Fibroblast of lung (primary cell): ENCODE results near the gene SLC39A10. TPM values are rescaled to one million over a fixed set of nuclear protein-coding genes. Genes with fewer than 3 reads are reported as not detected.

Experiments
- DNase-seq, 2 donors: peaks; one replicate each; pipeline versions ENCODE4 v3.0.0 to v3.0.0-alpha.2; 2010; ENCODE audit warnings: low read depth in 2 of 2
- H2AFZ ChIP-seq: 2 replicates; pipeline ENCODE4 v1.5.1; 2012; ENCODE audit warnings: low read length, control low read depth, inconsistent platforms
- H3K27ac ChIP-seq: 2 replicates; pipeline ENCODE4 v1.5.1; 2011; ENCODE audit warnings: low read length, control low read depth; ENCODE audit not compliant: insufficient read depth
- H3K27me3 ChIP-seq: 2 replicates; pipeline ENCODE4 v1.5.1; 2011; ENCODE audit warnings: mild to moderate bottlenecking, low read length; ENCODE audit not compliant: control insufficient read depth, insufficient read depth
- H3K36me3 ChIP-seq: 2 replicates; pipeline ENCODE4 v1.5.1; 2011; ENCODE audit warnings: low read length; ENCODE audit not compliant: control insufficient read depth, insufficient read depth
- H3K4me1 ChIP-seq: 2 replicates; pipeline ENCODE4 v1.5.1; 2011; ENCODE audit warnings: low read length; ENCODE audit not compliant: control insufficient read depth, insufficient read depth; ENCODE audit errors: extremely low read depth
- H3K4me2 ChIP-seq: 2 replicates; pipeline ENCODE4 v1.5.1; 2011; ENCODE audit warnings: low read length, control low read depth; ENCODE audit not compliant: insufficient read depth; ENCODE audit errors: extremely low read depth
- H3K4me3 ChIP-seq, 4 experiments: fragments of 200-600 bp in 1 of 4; sonication (generic) in 1 of 4; replicated peaks in 1 of 4; 2 replicates each; pipeline ENCODE4 v1.5.1; 2011 to 2016; ENCODE audit warnings: low read length in 4 of 4, low read depth in 3 of 4, mild to moderate bottlenecking in 3 of 4, control low read depth in 2 of 4, inconsistent platforms in 1 of 4, mixed read lengths in 1 of 4; ENCODE audit not compliant: insufficient read depth in 1 of 4; ENCODE audit errors: control extremely low read depth in 1 of 4
- H3K79me2 ChIP-seq: 2 replicates; pipeline ENCODE4 v1.5.1; 2012; ENCODE audit warnings: mild to moderate bottlenecking, low read length, inconsistent platforms; ENCODE audit not compliant: control insufficient read depth, insufficient read depth
- H3K9ac ChIP-seq: 2 replicates; pipeline ENCODE4 v1.5.1; 2011; ENCODE audit warnings: mild to moderate bottlenecking, low read length, control low read depth; ENCODE audit not compliant: insufficient read depth
- H3K9me3 ChIP-seq: 2 replicates; pipeline ENCODE4 v1.5.1; 2012; ENCODE audit warnings: low read depth, low read length; ENCODE audit not compliant: control insufficient read depth, insufficient read depth
- H4K20me1 ChIP-seq: 2 replicates; pipeline ENCODE4 v1.5.1; 2011; ENCODE audit warnings: low read length; ENCODE audit not compliant: control insufficient read depth, insufficient read depth; ENCODE audit errors: extremely low read depth
- CTCF ChIP-seq, 2 donors: IDR thresholded peaks in 1 of 2; conservative IDR thresholded peaks in 1 of 2; 1 replicate in 1 of 2; 2 replicates in 1 of 2; pipeline ENCODE4 v1.5.1; 2011 to 2012; ENCODE audit warnings: low read length in 2 of 2, control low read depth in 1 of 2, inconsistent platforms in 1 of 2, low read depth in 1 of 2, mild to moderate bottlenecking in 1 of 2
- EZH2 ChIP-seq: IDR thresholded peaks from 2 replicates; pipeline ENCODE4 v1.5.1; 2012; ENCODE audit warnings: low read length, control low read depth, mild to moderate bottlenecking; ENCODE audit errors: missing control alignments
- polyA plus RNA-seq, 2 donors: library from polyadenylated mRNA; depleted of rRNA in 1 of 2; stranded (reverse) in 1 of 2; unstranded in 1 of 2; fragments of >200 nt; gene quantifications; 2 replicates each; pipeline ENCODE4 v1.2.1, GENCODE V29; 2011 to 2012; ENCODE audit warnings: missing spikeins in 1 of 2
- total RNA-seq: library from RNA; depleted of rRNA; stranded (reverse); fragments of >200 nt; gene quantifications from 2 replicates; pipeline ENCODE4 v1.2.1, GENCODE V29; 2014

The SLC39A10 gene
- total and polyA plus RNA-seq, 2 donors (not counting 1 experiment from before 2014, with no cell fraction given), result 36.9 to 77.0 TPM

- Histone ChIP-seq H3K4me1 (peaks cover 6% of the 10 kb centered on the region), H3K4me3 (no peak overlapping the region), H3K9me3 (no peaks in the 10 kb centered on the region), H3K27me3 (no peaks in the 10 kb centered on the region), H2AFZ (no peak overlapping the region), H3K27ac (no peak overlapping the region), H3K36me3 (no peaks in the 10 kb centered on the region), H3K9ac (no peak overlapping the region), H3K79me2 (peaks cover 20% of the 10 kb centered on the region), H4K20me1 (no peaks in the 10 kb centered on the region), H3K4me2 (no peak overlapping the region)
- DNase-seq, result no peak
- TF ChIP-seq EZH2, result no peak
- no peak for TF ChIP-seq CTCF (conservative IDR thresholded peaks at IDR 0.05 in 1 of 2, IDR thresholded peaks at IDR 0.05 in 1 of 2; ENCODE audit: low read depth in 1 of 2, low read length in 2 of 2)
Measured at GRCh38 chr2:195666113-195666712, 9.2 kb downstream of the SLC39A10 start.

- no peaks in the 10 kb centered on the region for H3K9me3 ChIP-seq
- H3K27ac ChIP-seq, result no peak overlapping the region
- no peak overlapping the region for H3K4me2 ChIP-seq
- no peak overlapping the region for H3K4me3 ChIP-seq
- TF ChIP-seq CTCF (conservative IDR thresholded peaks at IDR 0.05 in 1 of 2, IDR thresholded peaks at IDR 0.05 in 1 of 2; ENCODE audit: low read depth in 1 of 2, low read length in 2 of 2) (no peak), EZH2 (no peak)
- no peak for DNase-seq
- H4K20me1 ChIP-seq, result no peaks in the 10 kb centered on the region
- H3K27me3 ChIP-seq, result no peaks in the 10 kb centered on the region
- no peak overlapping the region for H3K9ac ChIP-seq
- H3K36me3 ChIP-seq, result no peaks in the 10 kb centered on the region
- H3K79me2 ChIP-seq, result peaks cover 8% of the 10 kb centered on the region
- no peak overlapping the region for H2AFZ ChIP-seq
- H3K4me1 ChIP-seq, result peaks cover under 1% of the 10 kb centered on the region
Measured at GRCh38 chr2:195667974-195668373, 10.9 kb downstream of the SLC39A10 start.

GRCh38 chr2:195670191-195670590 is 13.2 kb downstream of the SLC39A10 start:
- Histone ChIP-seq H3K9me3 (no peaks in the 10 kb centered on the region), H2AFZ (no peak overlapping the region), H3K4me2 (no peak overlapping the region), H3K4me1 (no peaks in the 10 kb centered on the region), H3K79me2 (peaks cover 2% of the 10 kb centered on the region), H3K36me3 (no peaks in the 10 kb centered on the region), H4K20me1 (no peaks in the 10 kb centered on the region), H3K4me3 (no peak overlapping the region), H3K9ac (no peak overlapping the region), H3K27ac (no peak overlapping the region), H3K27me3 (no peaks in the 10 kb centered on the region)
- no peak for TF ChIP-seq CTCF (conservative IDR thresholded peaks at IDR 0.05 in 1 of 2, IDR thresholded peaks at IDR 0.05 in 1 of 2; ENCODE audit: low read depth in 1 of 2, low read length in 2 of 2)
- TF ChIP-seq EZH2, result no peak
- DNase-seq, result no peak
